GM19324 (cell line): ENCODE results near the gene DRP2.
"Not testable (repeated sequence)": the region's sequence is repeated elsewhere in the genome, so short reads cannot be mapped to it uniquely, and the experiment has no call there.

Experiments used
- ATAC-seq: cut with Tn5 transposase; IDR thresholded peaks from one replicate; pipeline ENCODE4 v1.9.1; 2021; ENCODE audit warnings: mild to moderate bottlenecking, moderate library complexity; ENCODE audit not compliant: unreplicated experiment, low FRiP score

Gene DRP2

GRCh38 chrX:101219116-101219863 lies at the start of gene DRP2:
TSS of gene DRP2 (plus strand) at chrX:101219786. CDS start at chrX:101231648, 11,862 bp downstream.
- ATAC-seq, result no peak

- no peak for ATAC-seq
Measured at GRCh38 chrX:101171883-101172400, 47.6 kb upstream of the DRP2 start.

GRCh38 chrX:101176439-101176838 lies 43.1 kb upstream of the DRP2 start:
- no peak for ATAC-seq

GRCh38 chrX:101184876-101185275 lies 34.7 kb upstream of the DRP2 start:
- ATAC-seq, result not testable (repeated sequence)

- not testable (repeated sequence) for ATAC-seq
Measured at GRCh38 chrX:101187961-101188360, 31.6 kb upstream of the DRP2 start.

GRCh38 chrX:101190736-101191135 lies 28.9 kb upstream of the DRP2 start:
- ATAC-seq, result no peak

- no peak for ATAC-seq
Measured at GRCh38 chrX:101191217-101191750, 28.3 kb upstream of the DRP2 start.

- no peak for ATAC-seq
Measured at GRCh38 chrX:101195442-101196173, 24.0 kb upstream of the DRP2 start.

GRCh38 chrX:101203761-101204351 lies 15.7 kb upstream of the DRP2 start:
- no peak for ATAC-seq

- ATAC-seq, result no peak
Measured at GRCh38 chrX:101206471-101206870, 13.1 kb upstream of the DRP2 start.

- no peak for ATAC-seq
Measured at GRCh38 chrX:101208152-101208905, 11.3 kb upstream of the DRP2 start.

GRCh38 chrX:101210630-101211029 lies 9.0 kb upstream of the DRP2 start:
- ATAC-seq, result no peak

GRCh38 chrX:101217689-101218088 lies 1.9 kb upstream of the DRP2 start:
- no peak for ATAC-seq

- ATAC-seq, result no peak
Measured at GRCh38 chrX:101219864-101220346, 319 bp downstream of the DRP2 start.

- no peak for ATAC-seq
Measured at GRCh38 chrX:101220662-101221260, 1.2 kb downstream of the DRP2 start.

- ATAC-seq, result no peak
Measured at GRCh38 chrX:101223226-101223625, 3.6 kb downstream of the DRP2 start.

GRCh38 chrX:101229170-101229569 lies 9.6 kb downstream of the DRP2 start:
- ATAC-seq, result no peak

- ATAC-seq, result no peak
Measured at GRCh38 chrX:101230636-101231035, 11.1 kb downstream of the DRP2 start.

- no peak for ATAC-seq
Measured at GRCh38 chrX:101231080-101231479, 11.5 kb downstream of the DRP2 start.

GRCh38 chrX:101232316-101232715 lies 12.7 kb downstream of the DRP2 start:
- ATAC-seq, result no peak
